ENCODE measurements around the gene ADGRV1.

ADGRV1 gene

GRCh38 chr5:91183743-91184142, 625.1 kb downstream of the ADGRV1 start:
- no peak for DNase-seq

GRCh38 chr5:91186101-91186500, 627.5 kb downstream of the ADGRV1 start:
- no peak for DNase-seq

DNA sequence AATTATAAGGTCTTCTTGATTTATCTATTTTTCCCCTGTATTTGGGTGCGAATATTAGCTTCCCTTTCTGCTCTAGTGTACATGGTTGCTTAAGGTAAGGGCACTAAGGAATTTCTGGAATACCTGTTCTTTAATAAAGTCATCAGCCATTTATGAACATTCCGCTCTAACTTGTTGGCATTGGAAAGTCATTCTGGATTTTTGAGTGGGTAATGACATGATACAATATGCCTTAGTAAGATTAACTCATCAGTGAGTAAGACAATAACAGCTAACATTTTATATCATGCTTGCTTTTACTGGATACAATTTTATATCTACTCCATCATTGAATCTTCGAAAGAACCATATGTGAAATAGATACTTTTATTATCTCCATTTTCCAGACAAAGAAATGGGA, 628.4 kb downstream of the ADGRV1 start:
- DNase-seq = no peak

DNA sequence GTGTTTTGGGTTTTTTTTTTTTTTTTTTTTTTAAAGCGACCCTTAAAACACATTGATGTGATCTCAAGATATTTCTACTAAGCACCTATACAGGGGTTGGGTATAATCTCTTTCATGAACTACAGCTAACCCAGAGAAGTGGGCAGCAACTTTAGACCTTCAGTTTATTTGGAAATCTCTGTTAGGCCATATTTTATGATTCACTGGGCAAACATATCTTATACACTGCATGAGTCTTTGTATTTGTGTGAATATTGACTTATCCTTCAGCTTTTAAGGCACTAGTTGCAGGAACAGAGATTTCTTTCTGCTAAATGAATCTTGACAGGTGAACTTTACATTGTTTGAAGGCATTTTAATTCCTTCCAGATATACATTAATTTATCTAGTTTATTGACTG, 630.2 kb downstream of the ADGRV1 start:
- no peak for DNase-seq

DNA sequence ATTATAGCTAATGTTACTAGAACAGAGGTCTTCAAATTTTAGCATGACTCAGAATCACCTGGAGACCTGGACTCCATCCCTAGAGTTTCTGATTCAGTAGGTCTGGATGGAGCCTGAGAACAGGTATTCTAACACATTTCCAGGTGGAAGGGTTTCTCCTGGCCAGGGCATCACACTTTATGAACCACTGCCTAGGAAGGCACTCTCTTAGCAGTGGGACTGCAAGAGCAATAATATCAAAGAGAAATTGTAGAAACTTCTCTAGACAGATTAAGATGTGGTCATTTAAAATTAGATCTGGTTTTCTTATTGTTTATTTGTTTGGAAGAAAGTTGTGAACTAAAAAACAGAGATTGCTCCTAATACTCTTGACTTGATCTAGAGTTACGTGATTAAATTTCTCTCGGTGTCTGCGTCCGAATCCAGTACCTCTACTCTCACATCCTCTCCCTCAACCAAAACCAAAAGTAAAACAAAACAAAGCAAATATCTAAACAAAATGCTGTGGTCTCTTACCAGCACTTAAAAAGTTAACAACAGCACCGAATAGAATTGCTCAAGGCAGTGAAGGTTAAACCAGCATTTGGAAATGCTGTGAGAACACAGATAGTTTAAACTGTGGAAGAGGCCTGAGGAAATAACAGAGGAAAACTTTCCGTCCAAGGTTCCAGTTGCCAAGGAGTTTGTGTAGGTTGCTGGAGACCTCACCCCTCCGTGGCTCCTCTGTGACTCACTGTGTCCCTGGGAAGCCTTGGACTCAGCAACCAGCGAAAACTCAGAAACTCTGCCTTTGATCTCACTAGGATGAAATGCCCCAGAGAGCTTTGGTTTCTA, 631.1 kb downstream of the ADGRV1 start:
- DNase-seq = no peak

DNA sequence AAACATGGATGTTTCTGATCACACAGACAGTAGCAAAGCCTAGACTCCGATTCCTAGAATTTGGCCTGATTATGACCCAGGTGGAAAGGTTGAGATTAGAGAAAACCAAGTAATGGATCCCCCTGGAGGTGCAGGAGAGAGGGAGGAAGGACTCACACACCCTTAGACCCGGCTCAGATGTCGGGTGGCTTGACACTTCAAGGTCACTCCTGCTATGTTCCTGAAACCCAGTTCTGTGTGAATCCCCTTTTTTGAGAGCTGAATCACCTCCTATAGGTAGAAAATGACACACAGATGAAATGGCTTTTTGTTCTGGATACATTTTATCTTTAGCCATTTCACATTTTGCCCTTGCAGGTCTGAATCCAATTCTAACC, 631.7 kb downstream of the ADGRV1 start:
- no peak for DNase-seq

DNA sequence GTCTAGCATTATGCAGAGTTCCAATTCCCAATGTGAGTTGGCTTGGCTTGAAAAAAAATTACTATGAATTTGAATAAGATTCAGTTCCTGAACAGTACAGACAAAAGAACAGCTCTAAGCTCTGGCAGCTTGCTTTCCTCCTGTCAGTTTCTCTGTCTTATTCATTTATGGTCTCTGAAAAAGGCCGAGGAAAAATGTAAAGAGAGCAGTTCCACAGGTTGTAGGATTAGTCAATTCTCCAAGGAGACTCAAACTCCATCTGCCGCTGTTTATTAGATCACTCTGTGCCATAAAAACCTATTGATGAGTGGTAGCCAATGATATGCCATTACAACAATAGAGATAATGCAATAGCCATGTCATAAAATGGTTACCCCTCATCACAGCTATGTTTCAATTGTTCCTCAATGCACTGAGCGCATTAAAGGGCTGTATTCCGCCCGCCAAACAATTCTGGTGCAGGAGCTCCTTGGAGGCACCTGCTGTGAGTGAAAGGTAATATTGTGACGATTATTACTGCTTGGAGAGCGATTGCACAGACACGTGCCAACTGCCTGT, 636.3 kb downstream of the ADGRV1 start:
- no peak for DNase-seq

DNA sequence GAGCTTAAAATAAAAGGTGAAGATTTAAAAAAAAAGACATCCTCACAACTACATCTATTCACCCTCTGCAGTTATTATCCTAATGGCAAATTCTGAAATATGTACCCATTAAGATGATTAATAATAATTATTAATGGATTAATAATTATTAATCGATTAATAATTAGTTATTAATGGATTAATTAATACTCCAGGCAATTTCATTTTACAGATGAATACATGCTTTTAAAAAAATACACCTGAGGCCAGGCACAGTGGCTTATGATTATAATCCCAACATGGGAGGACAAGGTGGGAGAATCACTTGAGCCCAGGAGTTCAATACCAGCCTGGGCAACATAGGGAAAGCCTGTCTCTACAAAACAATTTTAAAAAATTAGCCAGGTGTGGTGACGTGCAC, 642.1 kb downstream of the ADGRV1 start:
- DNase-seq = no peak

DNA sequence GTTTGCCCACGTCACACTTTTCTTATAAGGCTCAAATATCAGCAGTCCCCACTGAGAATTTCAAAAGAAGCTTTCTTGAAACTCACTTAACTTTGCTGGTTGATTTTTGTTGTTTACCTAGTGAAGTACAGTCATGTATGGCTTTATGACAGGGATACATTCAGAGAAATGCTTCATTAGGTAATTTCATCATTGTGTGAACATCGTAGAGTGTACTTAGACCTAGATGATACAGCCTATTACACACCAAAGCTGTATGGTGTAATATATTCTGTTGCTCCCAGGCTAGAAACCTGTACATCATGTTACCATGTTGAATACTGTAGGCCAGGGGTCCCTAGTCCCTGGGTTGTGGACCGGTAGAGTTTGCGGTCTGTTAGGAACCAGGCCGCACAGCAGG, 647.5 kb downstream of the ADGRV1 start:
- no peak for DNase-seq

- no peak for DNase-seq
Measured at GRCh38 chr5:91206734-91207133, 648.1 kb downstream of the ADGRV1 start.

GRCh38 chr5:91207248-91207647, 648.7 kb downstream of the ADGRV1 start:
- no peak for DNase-seq

- DNase-seq = no peak
Measured at GRCh38 chr5:91211997-91212713, 653.6 kb downstream of the ADGRV1 start.

- no peak for DNase-seq
Measured at GRCh38 chr5:91212714-91213092, 654.1 kb downstream of the ADGRV1 start.
